KOPT-K1 (cell line): ENCODE measurements around the gene TFAP2C.
A peak's percentile ranks its signal among the peaks of the same experiment; 100 is the strongest.

ENCODE experiments used
- H3K27ac ChIP-seq: fragments of 200-600 bp; sonication (generic); 2 replicates; pipeline ENCODE4 v1.5.1; 2016; ENCODE audit warnings: antibody characterized with exemption, mild to moderate bottlenecking, low read depth, low read length; ENCODE audit not compliant: poor library complexity, severe bottlenecking
- H3K36me3 ChIP-seq: fragments of 200-600 bp; sonication (generic); 2 replicates; pipeline ENCODE4 v1.5.1; 2017; ENCODE audit warnings: antibody characterized with exemption, mild to moderate bottlenecking, low read length, moderate library complexity; ENCODE audit not compliant: insufficient read depth
- H3K9me3 ChIP-seq: fragments of 200-600 bp; sonication (generic); 2 replicates; pipeline ENCODE4 v1.5.1; 2017; ENCODE audit warnings: antibody characterized with exemption, low read length, mild to moderate bottlenecking; ENCODE audit not compliant: insufficient read depth, poor library complexity, severe bottlenecking

TFAP2C gene

GRCh38 chr20:56628873-56629463 lies at the start of gene TFAP2C:
TFAP2C (plus strand) TSS chr20:56629306; CDS start chr20:56629545, 239 bp downstream.
- H3K9me3 ChIP-seq, result no peaks in the 10 kb centered on the region
- H3K36me3 ChIP-seq, result peaks cover 15% of the 10 kb centered on the region
- peak within 1 kb of the TSS; percentile 83 for H3K27ac ChIP-seq

DNA sequence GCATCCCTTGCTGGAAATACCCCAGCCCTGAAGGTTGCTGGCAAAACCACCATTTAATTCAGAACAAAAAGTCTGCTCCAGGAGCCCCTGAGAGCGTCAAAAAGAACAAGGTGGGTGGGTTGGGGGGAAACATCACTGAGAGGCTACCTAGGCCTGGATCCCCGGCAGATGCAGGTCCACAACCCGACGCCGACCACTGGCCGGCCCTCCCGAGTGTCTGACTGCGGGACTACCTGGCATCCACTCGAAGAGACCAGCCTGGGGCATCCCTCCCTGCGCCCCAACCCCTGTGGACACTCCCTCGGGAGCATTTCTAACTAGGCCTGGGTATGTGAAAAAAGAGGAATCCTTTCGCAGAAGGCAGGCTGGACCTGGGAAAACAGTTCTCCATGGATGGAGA lies 48.9 kb upstream of the TFAP2C start:
- no peak overlapping the region for H3K27ac ChIP-seq
- no peaks in the 10 kb centered on the region for H3K9me3 ChIP-seq
- H3K36me3 ChIP-seq, result no peaks in the 10 kb centered on the region

GRCh38 chr20:56581701-56582100 lies 47.4 kb upstream of the TFAP2C start:
- H3K36me3 ChIP-seq, result no peaks in the 10 kb centered on the region
- no peaks in the 10 kb centered on the region for H3K9me3 ChIP-seq
- H3K27ac ChIP-seq, result no peak overlapping the region

DNA sequence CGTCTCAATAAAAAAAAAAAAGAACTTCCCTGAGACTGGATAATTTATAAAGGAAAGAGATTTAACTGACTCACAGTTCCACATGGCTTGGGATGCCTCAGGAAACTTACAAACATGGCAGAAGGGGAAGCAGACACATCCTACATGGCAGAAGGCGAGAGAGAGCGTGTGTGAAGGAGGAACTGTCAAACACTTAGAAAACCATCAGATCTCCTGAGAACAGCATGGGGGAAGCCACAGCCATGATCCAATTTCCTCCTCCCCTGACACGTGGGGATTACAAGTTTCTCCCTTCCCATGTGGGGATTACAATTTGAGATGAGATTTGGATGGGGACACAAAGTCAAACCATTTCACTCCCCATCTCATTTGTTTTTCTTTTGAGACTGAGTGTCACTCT lies 46.6 kb upstream of the TFAP2C start:
- Histone ChIP-seq H3K27ac (no peak overlapping the region), H3K36me3 (no peaks in the 10 kb centered on the region), H3K9me3 (no peaks in the 10 kb centered on the region)

DNA sequence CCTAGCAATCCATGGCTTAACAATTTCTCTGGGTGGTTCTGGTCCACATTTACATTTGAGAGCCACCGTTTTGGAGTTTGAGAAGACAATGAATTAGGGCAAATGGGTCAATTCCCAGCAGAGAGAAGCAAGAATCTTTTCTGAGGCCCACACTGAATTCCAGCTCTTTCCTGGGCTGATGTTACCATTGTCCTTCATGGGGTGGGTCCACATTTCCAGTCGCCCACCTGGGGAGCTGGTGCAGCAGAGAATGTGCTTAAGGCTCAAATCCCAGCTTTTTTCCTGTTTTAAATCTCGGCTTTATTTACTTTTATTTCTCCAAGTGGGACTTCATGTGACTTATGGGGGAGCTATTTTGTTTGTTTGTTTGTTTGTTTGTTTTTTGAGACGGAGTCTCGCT lies 44.2 kb upstream of the TFAP2C start:
- Histone ChIP-seq H3K27ac (no peak overlapping the region), H3K36me3 (no peaks in the 10 kb centered on the region), H3K9me3 (no peaks in the 10 kb centered on the region)

- H3K36me3 ChIP-seq, result no peaks in the 10 kb centered on the region
- no peaks in the 10 kb centered on the region for H3K9me3 ChIP-seq
- no peak overlapping the region for H3K27ac ChIP-seq
Measured at GRCh38 chr20:56587307-56588041, 41.6 kb upstream of the TFAP2C start.

GRCh38 chr20:56588996-56589395 lies 40.1 kb upstream of the TFAP2C start:
- Histone ChIP-seq H3K27ac (no peak overlapping the region), H3K36me3 (no peaks in the 10 kb centered on the region), H3K9me3 (no peaks in the 10 kb centered on the region)

DNA sequence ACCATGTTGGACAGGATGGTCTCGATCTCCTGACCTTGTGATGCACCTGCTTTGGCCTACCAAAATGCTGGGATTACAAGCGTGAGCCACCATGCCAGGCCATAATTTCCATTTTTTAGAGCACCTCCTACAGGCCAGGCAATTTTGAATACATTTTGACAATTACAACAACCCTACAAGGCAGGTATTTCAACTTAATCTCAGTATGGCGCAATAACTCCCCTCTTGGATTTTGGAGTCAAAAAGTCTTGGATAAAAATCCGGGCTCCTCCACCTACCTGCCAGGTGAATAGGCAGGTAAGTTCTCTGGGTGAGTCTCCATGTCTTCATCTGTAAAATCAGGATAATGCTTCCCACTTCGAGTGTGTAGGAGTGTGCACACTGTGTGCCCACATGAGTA lies 39.5 kb upstream of the TFAP2C start:
- no peaks in the 10 kb centered on the region for H3K9me3 ChIP-seq
- no peaks in the 10 kb centered on the region for H3K36me3 ChIP-seq
- no peak overlapping the region for H3K27ac ChIP-seq

DNA sequence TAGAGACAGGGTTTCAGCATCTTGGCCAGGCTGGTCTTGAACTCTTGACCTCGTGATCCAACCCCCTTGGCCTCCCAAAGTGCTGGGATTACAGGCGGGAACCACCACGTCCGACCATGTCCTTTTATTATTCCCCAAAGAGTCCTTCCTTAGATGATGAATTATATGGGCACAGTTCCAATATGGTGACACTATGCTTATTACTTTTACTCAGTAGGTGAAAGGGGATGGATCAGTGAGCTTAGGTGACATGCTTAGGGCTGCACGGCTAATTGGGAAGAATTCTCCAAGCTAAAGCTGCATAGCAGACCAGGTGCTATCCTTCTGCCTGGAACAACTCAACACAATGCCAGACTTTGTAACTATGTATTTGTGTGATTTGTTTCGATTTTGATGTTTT lies 38.2 kb upstream of the TFAP2C start:
- Histone ChIP-seq H3K36me3 (no peaks in the 10 kb centered on the region), H3K27ac (no peak overlapping the region), H3K9me3 (no peaks in the 10 kb centered on the region)

DNA sequence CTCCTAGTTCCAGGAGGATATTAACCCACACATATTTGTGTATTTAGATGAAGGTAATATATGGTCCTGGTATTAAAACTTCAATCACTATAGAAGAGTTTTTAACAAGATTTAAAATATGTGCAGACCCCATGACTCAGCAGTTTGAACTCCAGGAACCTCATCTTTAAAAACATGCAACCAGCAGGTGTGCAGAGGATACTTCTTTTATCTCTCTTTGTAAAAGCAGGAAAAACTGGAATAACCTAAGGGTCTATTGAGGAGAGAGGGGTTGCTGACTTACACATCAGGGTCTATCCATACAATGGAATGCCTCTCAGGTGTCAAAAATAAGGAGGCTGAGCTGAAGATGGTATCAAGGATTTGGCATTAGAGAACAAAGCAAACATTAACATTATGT lies 36.9 kb upstream of the TFAP2C start:
- Histone ChIP-seq H3K9me3 (no peaks in the 10 kb centered on the region), H3K27ac (no peak overlapping the region), H3K36me3 (no peaks in the 10 kb centered on the region)

GRCh38 chr20:56592817-56593216 lies 36.3 kb upstream of the TFAP2C start:
- Histone ChIP-seq H3K27ac (no peak overlapping the region), H3K36me3 (no peaks in the 10 kb centered on the region), H3K9me3 (no peaks in the 10 kb centered on the region)

DNA sequence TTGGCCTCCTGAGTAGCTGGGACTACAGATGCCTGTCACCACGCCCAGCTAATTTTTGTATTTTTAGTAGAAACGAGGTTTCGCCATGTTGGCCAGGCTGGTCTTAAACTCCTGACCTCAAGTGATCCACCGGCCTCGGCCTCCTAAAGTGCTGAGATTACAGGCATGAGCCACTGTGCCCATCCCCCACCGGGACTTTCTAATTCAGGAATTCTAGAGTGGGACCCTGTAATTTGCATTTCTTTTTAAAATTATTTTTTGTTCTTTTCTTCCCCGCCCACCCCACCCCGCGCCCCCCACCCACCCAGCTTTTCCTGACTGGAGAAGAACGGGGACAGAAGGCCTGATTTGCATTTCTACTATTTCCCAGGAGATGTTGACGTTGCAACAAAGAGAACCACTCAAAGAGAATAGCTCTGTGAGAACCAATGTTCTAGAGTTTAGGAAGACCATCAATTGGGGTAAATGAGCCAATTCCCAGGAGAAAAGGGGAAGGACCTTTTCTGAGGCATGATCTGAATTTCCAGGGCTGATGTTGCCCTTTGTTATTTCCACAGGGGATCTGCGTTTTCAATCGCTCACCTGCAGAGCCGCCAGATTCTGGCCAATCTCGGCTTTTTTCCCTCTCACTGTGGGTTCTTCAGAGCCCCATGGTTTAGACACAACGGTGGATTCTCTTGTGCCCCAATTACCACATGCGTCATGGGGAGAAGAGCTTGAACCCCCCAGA lies 33.2 kb upstream of the TFAP2C start:
- Histone ChIP-seq H3K36me3 (no peaks in the 10 kb centered on the region), H3K27ac (no peak overlapping the region), H3K9me3 (no peaks in the 10 kb centered on the region)

DNA sequence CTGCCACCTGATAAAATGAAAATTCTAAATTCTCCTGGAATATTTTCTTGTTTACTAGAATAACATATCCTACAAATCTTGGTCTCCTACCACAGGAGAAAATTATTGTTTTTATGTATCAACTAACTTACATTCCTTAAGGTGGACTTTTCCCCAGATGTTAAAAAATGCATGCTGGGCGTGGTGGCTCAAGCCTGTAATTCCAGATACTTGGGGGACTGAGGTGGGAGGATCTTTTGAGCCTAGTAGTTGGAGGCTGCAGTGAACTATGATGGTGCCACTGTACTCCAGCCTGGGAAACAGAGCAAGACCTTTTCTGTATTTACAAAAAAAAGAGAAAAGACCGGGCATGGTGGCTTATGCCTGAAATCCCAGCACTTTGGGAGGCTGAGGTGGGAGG lies 27.9 kb upstream of the TFAP2C start:
- no peak overlapping the region for H3K27ac ChIP-seq
- no peaks in the 10 kb centered on the region for H3K9me3 ChIP-seq
- H3K36me3 ChIP-seq, result no peaks in the 10 kb centered on the region

DNA sequence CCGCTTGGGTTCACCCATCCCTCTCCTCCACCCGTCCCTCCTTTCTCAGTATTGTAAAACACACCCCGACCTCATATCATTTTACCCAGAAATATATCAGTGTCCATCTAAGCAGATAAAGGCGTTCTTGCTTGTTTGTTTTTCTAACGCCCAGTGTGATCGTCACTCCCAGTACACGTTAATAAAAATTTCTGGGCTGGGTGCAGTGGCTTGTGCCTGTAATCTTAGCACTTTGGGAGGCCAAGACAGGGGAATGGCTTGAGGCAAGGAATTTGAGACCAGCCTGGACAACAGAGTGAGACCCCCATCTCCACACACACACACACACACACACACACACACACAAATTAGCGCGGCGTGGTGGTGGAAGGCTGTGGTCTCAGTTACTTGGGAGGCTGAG lies 24.4 kb upstream of the TFAP2C start:
- H3K36me3 ChIP-seq, result no peaks in the 10 kb centered on the region
- no peaks in the 10 kb centered on the region for H3K9me3 ChIP-seq
- H3K27ac ChIP-seq, result no peak overlapping the region

DNA sequence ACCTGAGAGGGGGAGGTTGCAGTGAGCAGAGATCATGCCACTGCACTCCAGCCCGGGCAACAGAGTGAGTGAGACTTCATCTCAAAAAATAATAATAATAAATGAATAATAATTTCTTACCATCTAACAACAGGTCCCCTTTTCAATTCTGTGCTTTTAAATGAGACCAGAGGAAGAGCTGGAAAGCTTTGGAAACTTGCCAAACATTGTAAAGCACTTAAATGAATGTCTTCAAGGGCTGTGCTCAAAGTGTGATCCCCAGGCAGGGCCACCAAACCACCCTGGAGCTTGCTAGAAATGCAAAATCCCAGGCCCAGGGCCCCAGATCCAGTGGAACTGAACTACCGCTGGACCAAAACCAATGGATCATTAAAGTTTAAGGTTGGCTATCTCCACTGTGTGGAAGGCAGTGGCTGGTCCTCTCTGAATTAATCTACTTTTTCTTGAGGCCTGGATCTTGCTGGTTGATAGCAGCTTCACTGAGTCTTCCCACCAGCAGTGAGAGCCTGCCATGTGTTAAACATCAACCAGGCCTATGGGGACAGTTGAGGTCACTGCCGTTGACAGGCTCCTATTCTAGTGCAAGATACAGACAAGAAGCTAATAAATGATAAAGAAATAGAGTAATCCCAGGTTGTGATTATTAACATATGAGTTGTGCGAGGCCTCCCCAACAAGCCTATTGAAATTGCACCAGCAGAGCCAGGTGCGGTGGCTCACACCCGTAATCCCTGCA lies 23.7 kb upstream of the TFAP2C start:
- Histone ChIP-seq H3K9me3 (no peaks in the 10 kb centered on the region), H3K27ac (no peak overlapping the region)

More for the DNA sequence above, 23.7 kb upstream of the TFAP2C start:
- no peaks in the 10 kb centered on the region for H3K36me3 ChIP-seq
